ENCODE data around the gene PEX12. TPM values are rescaled to one million over a fixed set of nuclear protein-coding genes. Genes with fewer than 3 reads are reported as not detected.
"Not testable (repeated sequence)": the region's sequence is repeated elsewhere in the genome, so short reads cannot be mapped to it uniquely, and the experiment has no call there.

The PEX12 gene
- total RNA-seq, 4 donors from 2014 or later, result 4.0 to 9.3 (median 5.7) TPM

DNA sequence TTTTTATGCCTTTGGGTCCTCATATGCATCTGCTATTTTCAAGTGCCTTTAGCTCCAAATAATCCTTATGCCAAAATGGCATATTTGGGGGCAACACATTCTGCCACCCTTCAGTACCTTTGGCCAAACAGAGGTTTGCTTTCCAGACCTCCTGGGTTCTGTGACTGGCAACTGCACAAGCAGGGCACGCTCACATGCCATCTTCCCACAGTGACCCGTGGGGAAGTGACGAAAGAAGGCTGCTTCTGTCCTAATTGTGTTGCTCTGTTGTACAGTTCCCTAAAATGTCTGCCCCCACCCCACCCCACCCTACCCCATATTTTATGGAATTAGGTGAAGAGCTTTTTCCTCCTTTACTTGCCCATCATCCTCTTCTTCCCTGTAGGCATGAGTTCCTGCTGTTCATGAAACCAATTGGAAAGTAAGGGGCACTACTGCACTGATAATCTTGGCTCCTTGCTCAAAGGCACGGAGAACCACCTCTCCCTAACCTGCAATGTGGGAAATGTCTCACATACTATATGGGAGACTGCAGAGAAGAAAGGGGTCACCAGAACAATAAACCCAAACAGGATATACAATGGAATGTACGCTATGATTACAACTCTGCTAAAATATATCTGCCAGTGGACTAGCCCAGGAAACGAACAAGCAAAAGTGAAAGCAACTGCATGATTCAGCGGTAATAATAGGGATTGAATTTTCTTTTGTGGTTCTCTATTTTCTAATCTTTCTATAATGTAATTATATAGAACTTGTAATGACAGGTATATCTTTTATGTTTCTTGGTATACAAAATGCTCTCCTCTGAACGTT is 37.6 kb downstream of the PEX12 start:
- no peak for TF ChIP-seq POLR2AphosphoS5 (IDR thresholded peaks at IDR 0.05)
- TF ChIP-seq, protein P1, sequence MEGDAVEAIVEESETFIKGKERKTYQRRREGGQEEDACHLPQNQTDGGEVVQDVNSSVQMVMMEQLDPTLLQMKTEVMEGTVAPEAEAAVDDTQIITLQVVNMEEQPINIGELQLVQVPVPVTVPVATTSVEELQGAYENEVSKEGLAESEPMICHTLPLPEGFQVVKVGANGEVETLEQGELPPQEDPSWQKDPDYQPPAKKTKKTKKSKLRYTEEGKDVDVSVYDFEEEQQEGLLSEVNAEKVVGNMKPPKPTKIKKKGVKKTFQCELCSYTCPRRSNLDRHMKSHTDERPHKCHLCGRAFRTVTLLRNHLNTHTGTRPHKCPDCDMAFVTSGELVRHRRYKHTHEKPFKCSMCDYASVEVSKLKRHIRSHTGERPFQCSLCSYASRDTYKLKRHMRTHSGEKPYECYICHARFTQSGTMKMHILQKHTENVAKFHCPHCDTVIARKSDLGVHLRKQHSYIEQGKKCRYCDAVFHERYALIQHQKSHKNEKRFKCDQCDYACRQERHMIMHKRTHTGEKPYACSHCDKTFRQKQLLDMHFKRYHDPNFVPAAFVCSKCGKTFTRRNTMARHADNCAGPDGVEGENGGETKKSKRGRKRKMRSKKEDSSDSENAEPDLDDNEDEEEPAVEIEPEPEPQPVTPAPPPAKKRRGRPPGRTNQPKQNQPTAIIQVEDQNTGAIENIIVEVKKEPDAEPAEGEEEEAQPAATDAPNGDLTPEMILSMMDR (IDR thresholded peaks at IDR 0.05), result no peak
- TF ChIP-seq EP300 (IDR thresholded peaks at IDR 0.05), result no peak
- no peak for TF ChIP-seq POLR2A (IDR thresholded peaks at IDR 0.05)
- no peaks in the 10 kb centered on the region for H3K27me3 ChIP-seq
- no peaks in the 10 kb centered on the region for H3K36me3 ChIP-seq
- WGBS, result 43% methylated on average over 8 of the region's 8 CpGs
- no peaks in the 10 kb centered on the region for H3K9me3 ChIP-seq
- H3K4me3 ChIP-seq, result peak overlapping the region; percentile 28
- peak overlapping the region; percentile 31 for H3K27ac ChIP-seq
- peaks cover 14% of the 10 kb centered on the region for H3K4me1 ChIP-seq
- DNase-seq (ENCODE audit: low spot score in 2 of 2), result no peak

- H3K27ac ChIP-seq, result no peak overlapping the region
- no peak for TF ChIP-seq EP300 (IDR thresholded peaks at IDR 0.05)
- TF ChIP-seq, protein P1 (IDR thresholded peaks at IDR 0.05), result no peak
- TF ChIP-seq POLR2AphosphoS5 (IDR thresholded peaks at IDR 0.05), result no peak
- TF ChIP-seq POLR2A (IDR thresholded peaks at IDR 0.05), result no peak
- WGBS, result 38% methylated on average over 5 of the region's 5 CpGs
- no peaks in the 10 kb centered on the region for H3K27me3 ChIP-seq
- no peaks in the 10 kb centered on the region for H3K9me3 ChIP-seq
- H3K4me3 ChIP-seq, result peak overlapping the region; percentile 10
- no peak for DNase-seq (ENCODE audit: low spot score in 2 of 2)
- peaks cover 14% of the 10 kb centered on the region for H3K4me1 ChIP-seq
- no peaks in the 10 kb centered on the region for H3K36me3 ChIP-seq
Measured at GRCh38 chr17:35539659-35540026, 38.7 kb downstream of the PEX12 start.

GRCh38 chr17:35537601-35538141 is 40.7 kb downstream of the PEX12 start, which contains the start of gene SLFN12L:
SLFN12L (minus strand) TSS chr17:35537678; CDS start chr17:35522364, 15,314 bp downstream.
- WGBS, result 62% methylated on average over 2 of the region's 2 CpGs

GRCh38 chr17:35536664-35537171 is 41.7 kb downstream of the PEX12 start:
- Histone ChIP-seq H3K27ac (peak overlapping the region; percentile 35), H3K27me3 (no peaks in the 10 kb centered on the region), H3K9me3 (no peaks in the 10 kb centered on the region), H3K4me1 (peaks cover 14% of the 10 kb centered on the region), H3K36me3 (no peaks in the 10 kb centered on the region), H3K4me3 (peak overlapping the region; percentile 16)
- DNase-seq (ENCODE audit: low spot score in 2 of 2), result no peak
- WGBS, result 77% methylated on average over 13 of the region's 13 CpGs
- TF ChIP-seq, protein P1 (IDR thresholded peaks at IDR 0.05), result no peak
- TF ChIP-seq EP300 (IDR thresholded peaks at IDR 0.05) (no peak), POLR2A (IDR thresholded peaks at IDR 0.05) (no peak), POLR2AphosphoS5 (IDR thresholded peaks at IDR 0.05) (no peak)

More at GRCh38 chr17:35537601-35538141, 40.7 kb downstream of the PEX12 start, which contains the start of gene SLFN12L:
- H3K36me3 ChIP-seq, result no peaks in the 10 kb centered on the region
- DNase-seq (ENCODE audit: low spot score in 2 of 2), result no peak
- H3K27ac ChIP-seq, result peak within 1 kb of the TSS; percentile 35
- peak within 1 kb of the TSS; percentile 16 for H3K4me3 ChIP-seq
- no peaks in the 10 kb centered on the region for H3K27me3 ChIP-seq
- H3K9me3 ChIP-seq, result no peaks in the 10 kb centered on the region
- no peak for TF ChIP-seq EP300 (IDR thresholded peaks at IDR 0.05)
- TF ChIP-seq, protein P1 (IDR thresholded peaks at IDR 0.05), result no peak
- peaks cover 14% of the 10 kb centered on the region for H3K4me1 ChIP-seq

GRCh38 chr17:35535406-35535805 is 43.0 kb downstream of the PEX12 start:
- H3K27ac ChIP-seq, H3K4me3 ChIP-seq: not testable (repeated sequence)
- 86% methylated on average over 9 of the region's 9 CpGs for WGBS

More at GRCh38 chr17:35535406-35535805, 43.0 kb downstream of the PEX12 start:
- H3K9me3 ChIP-seq; H3K27me3 ChIP-seq; H3K36me3 ChIP-seq; DNase-seq (ENCODE audit: low spot score in 2 of 2): not testable (repeated sequence)
- peaks cover 14% of the 10 kb centered on the region for H3K4me1 ChIP-seq
